IMR-90 (cell line): ENCODE results near the gene TACR2. TPM values are rescaled to one million over a fixed set of nuclear protein-coding genes. Genes with fewer than 3 reads are reported as not detected.

Source experiments
- ATAC-seq: fragments of 200-7000 bp; cut with Tn5 transposase; 2 replicates; pipeline ENCODE4 v1.9.1; 2020; ENCODE audit warnings: low read depth, mild to moderate bottlenecking, moderate library complexity
- BruUV-seq: library from RNA; stranded (reverse); fragments of 400-500 nt; replicated peaks from 2 replicates; lab custom pipeline; 2021; lab: Mats Ljungman, UMichigan
- CTCF ChIA-PET: fragments of 300-600 bp; formaldehyde crosslinking; extraction: SDS; loops from one replicate; lab custom pipeline; 2021; ENCODE audit warnings: antibody characterized with exemption; lab: Yijun Ruan, JAX
- POLR2A ChIA-PET: fragments of 300-600 bp; sonication (Branson Sonifier 250); formaldehyde crosslinking; loops from one replicate; lab custom pipeline; 2022; ENCODE audit warnings: antibody characterized with exemption; ENCODE audit not compliant: unreplicated experiment; lab: Charles Lee
- DNase-seq: peaks from one replicate; pipeline ENCODE4 v3.0.0; 2013
- H2AFZ ChIP-seq: replicated peaks from 2 replicates; pipeline ENCODE3; 2013; ENCODE audit warnings: low read length, mild to moderate bottlenecking; ENCODE audit not compliant: poor library complexity
- H2AK5ac ChIP-seq: 2 replicates; pipeline ENCODE4 v1.6.1; 2013; ENCODE audit warnings: low read depth, low read length, inconsistent platforms
- H2AK9ac ChIP-seq: replicated peaks from 2 replicates; pipeline ENCODE3; 2013; ENCODE audit warnings: mild to moderate bottlenecking, low read depth, low read length, moderate library complexity; ENCODE audit not compliant: poor library complexity
- H2BK120ac ChIP-seq: 2 replicates; pipeline ENCODE4 v1.6.1; 2013; ENCODE audit warnings: low read depth, low read length, inconsistent platforms
- H2BK15ac ChIP-seq: 3 replicates; pipeline ENCODE4 v1.6.1; 2013; ENCODE audit warnings: low read depth, low read length, inconsistent platforms
- H2BK20ac ChIP-seq: 2 replicates; pipeline ENCODE4 v1.6.1; 2013; ENCODE audit warnings: low read depth, mild to moderate bottlenecking, inconsistent platforms, low read length, moderate library complexity
- H2BK5ac ChIP-seq: 2 replicates; pipeline ENCODE4 v1.6.1; 2013; ENCODE audit warnings: mild to moderate bottlenecking, low read depth, low read length, inconsistent platforms; ENCODE audit not compliant: poor library complexity, severe bottlenecking
- H3K14ac ChIP-seq: replicated peaks from 2 replicates; pipeline ENCODE4 v1.6.1; 2013; ENCODE audit warnings: low read depth, low read length, inconsistent platforms
- H3K18ac ChIP-seq: 2 replicates; pipeline ENCODE4 v1.6.1; 2013; ENCODE audit warnings: low read depth, low read length, control low read depth
- H3K23ac ChIP-seq: 2 replicates; pipeline ENCODE4 v1.6.1; 2013; ENCODE audit warnings: low read depth, low read length, inconsistent platforms
- H3K27ac ChIP-seq: 2 replicates; pipeline ENCODE4 v1.5.1; 2013; ENCODE audit warnings: mild to moderate bottlenecking, control low read depth, low read length; ENCODE audit not compliant: insufficient read depth
- H3K27me3 ChIP-seq: 2 replicates; pipeline ENCODE4 v1.6.1; 2013; ENCODE audit warnings: low read length; ENCODE audit not compliant: control insufficient read depth, insufficient read depth
- H3K36me3 ChIP-seq: 2 replicates; pipeline ENCODE4 v1.6.1; 2013; ENCODE audit warnings: low read length, mixed read lengths; ENCODE audit not compliant: control insufficient read depth, insufficient read depth
- H3K4ac ChIP-seq: 2 replicates; pipeline ENCODE4 v1.6.1; 2013; ENCODE audit warnings: low read depth, low read length, inconsistent platforms
- H3K4me1 ChIP-seq: 2 replicates; pipeline ENCODE4 v1.6.1; 2013; ENCODE audit warnings: low read length, mixed read lengths; ENCODE audit not compliant: control insufficient read depth, insufficient read depth
- H3K4me2 ChIP-seq: 2 replicates; pipeline ENCODE4 v1.6.1; 2013; ENCODE audit warnings: low read depth, mild to moderate bottlenecking, control low read depth, low read length, moderate library complexity
- H3K4me3 ChIP-seq: 2 replicates; pipeline ENCODE4 v1.5.1; 2013; ENCODE audit warnings: low read depth, mild to moderate bottlenecking, control low read depth, low read length, moderate library complexity; ENCODE audit not compliant: insufficient read depth
- H3K56ac ChIP-seq: 2 replicates; pipeline ENCODE4 v1.6.1; 2013; ENCODE audit warnings: low read length, inconsistent platforms; ENCODE audit not compliant: insufficient read depth; ENCODE audit errors: extremely low read depth
- H3K79me1 ChIP-seq, 2 experiments: 2 replicates each; pipeline ENCODE4 v1.6.1; 2013; ENCODE audit warnings: low read length in 2 of 2, inconsistent platforms in 1 of 2, low read depth in 1 of 2
- H3K9ac ChIP-seq: 2 replicates; pipeline ENCODE4 v1.6.1; 2013; ENCODE audit warnings: low read depth, low read length, control low read depth
- H3K9me1 ChIP-seq: 2 replicates; pipeline ENCODE4 v1.6.1; 2013; ENCODE audit warnings: low read length, inconsistent platforms; ENCODE audit not compliant: insufficient read depth
- H3K9me3 ChIP-seq: 2 replicates; pipeline ENCODE4 v1.6.1; 2013; ENCODE audit warnings: low read length; ENCODE audit not compliant: control insufficient read depth, insufficient read depth
- H4K20me1 ChIP-seq: 2 replicates; pipeline ENCODE4 v1.6.1; 2013; ENCODE audit warnings: low read length, inconsistent platforms; ENCODE audit not compliant: insufficient read depth
- H4K5ac ChIP-seq: 2 replicates; pipeline ENCODE4 v1.6.1; 2013; ENCODE audit warnings: mild to moderate bottlenecking, low read depth, low read length, control low read depth
- H4K8ac ChIP-seq, 2 experiments: 2 replicates each; pipeline ENCODE4 v1.6.1; 2013; ENCODE audit warnings: low read depth in 2 of 2, low read length in 2 of 2, control low read depth in 1 of 2, inconsistent platforms in 1 of 2
- H4K91ac ChIP-seq: 2 replicates; pipeline ENCODE4 v1.6.1; 2013; ENCODE audit warnings: low read depth, low read length, inconsistent platforms; ENCODE audit not compliant: insufficient read depth
- BHLHE40 ChIP-seq: fragments of 150-350 bp; IDR thresholded peaks from 2 replicates; pipeline ENCODE4 v1.6.1; 2016; ENCODE audit warnings: mild to moderate bottlenecking, low read depth, low read length
- CEBPB ChIP-seq: IDR thresholded peaks from 2 replicates; pipeline ENCODE4 v1.6.1; 2012; ENCODE audit warnings: low read depth, low read length, improper control_type of control experiment
- CHD1 ChIP-seq: IDR thresholded peaks from 2 replicates; pipeline ENCODE4 v1.6.1; 2012; ENCODE audit warnings: low read depth, low read length, improper control_type of control experiment
- ELK1 ChIP-seq: fragments of 150-350 bp; IDR thresholded peaks from 2 replicates; pipeline ENCODE4 v1.6.1; 2016; ENCODE audit warnings: low read depth, mild to moderate bottlenecking, low read length, moderate library complexity, borderline replicate concordance
- FOS ChIP-seq: fragments of 150-350 bp; IDR thresholded peaks from 2 replicates; pipeline ENCODE4 v1.6.1; 2016; ENCODE audit warnings: low read depth, low read length
- MAFK ChIP-seq: IDR thresholded peaks from 2 replicates; pipeline ENCODE4 v1.6.1; 2012; ENCODE audit warnings: low read depth, low read length, improper control_type of control experiment
- MAZ ChIP-seq: IDR thresholded peaks from 2 replicates; pipeline ENCODE4 v1.6.1; 2012; ENCODE audit warnings: low read depth, mild to moderate bottlenecking, low read length, improper control_type of control experiment, moderate library complexity, borderline replicate concordance
- MXI1 ChIP-seq: IDR thresholded peaks from 2 replicates; pipeline ENCODE4 v1.6.1; 2012; ENCODE audit warnings: low read depth, mild to moderate bottlenecking, low read length, moderate library complexity, borderline replicate concordance
- NFE2L2 ChIP-seq: fragments of 150-350 bp; IDR thresholded peaks from 2 replicates; pipeline ENCODE4 v1.6.1; 2016; ENCODE audit warnings: low read depth, mild to moderate bottlenecking, low read length
- POLR2A ChIP-seq: IDR thresholded peaks from 2 replicates; pipeline ENCODE4 v1.6.1; 2012; ENCODE audit warnings: mild to moderate bottlenecking, low read depth, low read length
- RAD21 ChIP-seq: IDR thresholded peaks from 2 replicates; pipeline ENCODE4 v1.6.1; 2012; ENCODE audit warnings: low read length, improper control_type of control experiment
- RCOR1 ChIP-seq: IDR thresholded peaks from 2 replicates; pipeline ENCODE4 v1.6.1; 2012; ENCODE audit warnings: mild to moderate bottlenecking, low read length, improper control_type of control experiment; ENCODE audit not compliant: insufficient replicate concordance
- RFX5 ChIP-seq: IDR thresholded peaks from 2 replicates; pipeline ENCODE4 v1.8.0; 2012; ENCODE audit warnings: low read depth, mild to moderate bottlenecking, low read length, moderate library complexity
- SMC3 ChIP-seq: fragments of 150-350 bp; IDR thresholded peaks from 2 replicates; pipeline ENCODE4 v1.6.1; 2016; ENCODE audit warnings: low read depth, mild to moderate bottlenecking, antibody characterized with exemption, low read length, moderate library complexity
- WGBS, 2 experiments: methylation state at CpG; one replicate each; pipeline versions ENCODE4 v1.1.5 to v1.1.7; 2013; ENCODE audit warnings: missing lambda C conversion rate in 2 of 2; ENCODE audit not compliant: insufficient read length in 1 of 2; ENCODE audit errors: extremely low coverage in 2 of 2; 5-methylcytosine and 5-hydroxymethylcytosine counted together
- dilution Hi-C: fragments of 300-500 bp; cut with HindIII; formaldehyde crosslinking; loops from one replicate; pipeline ENCODE4 v1.14.3; 2018; ENCODE audit warnings: low sequenced_read_pairs; ENCODE audit not compliant: unreplicated experiment
- in situ Hi-C: fragments of 300-500 bp; cut with MboI; formaldehyde crosslinking; loops from 3 replicates; pipeline ENCODE4 v1.14.3; 2019; ENCODE audit warnings: low sequenced_read_pairs, inconsistent platforms, mixed read lengths
- intact Hi-C: fragments of 100-400 bp; cut with micrococcal nuclease; formaldehyde crosslinking; loops from 2 replicates; pipeline ENCODE4 v1.10.0; 2022
- polyA plus RNA-seq, 3 experiments: library from polyadenylated mRNA; depleted of rRNA; stranded (reverse); fragments of >200 nt; gene quantifications; 2 replicates each; pipeline ENCODE4 v1.2.3, GENCODE V29; 2012; ENCODE audit warnings: low replicate concordance in 1 of 3
- total RNA-seq: library from RNA; depleted of rRNA; stranded (reverse); fragments of >200 nt; gene quantifications from 2 replicates; pipeline ENCODE4 v1.2.3, GENCODE V29; 2012
- TF ChIP-seq, protein P1 (sequence below): fragments of 150-350 bp; IDR thresholded peaks from 2 replicates; pipeline ENCODE4 v1.6.1; 2017; ENCODE audit warnings: mild to moderate bottlenecking, antibody characterized with exemption, low read length, low read depth

The TACR2 gene
- total and polyA plus RNA-seq, 2 of the 4 experiments (the other 2 are of a cell fraction), result not detected

GRCh38 chr10:69364232-69364940 is 52.3 kb downstream of the TACR2 start:
- Histone ChIP-seq H2BK5ac (peak overlapping the region; percentile 16), H3K4me2 (peak overlapping the region; percentile 59), H3K9me3 (no peaks in the 10 kb centered on the region), H3K18ac (no peak overlapping the region), H3K27me3 (no peaks in the 10 kb centered on the region), H4K20me1 (peaks cover 33% of the 10 kb centered on the region), H4K91ac (no peak overlapping the region), H3K4ac (0 out of 2 replicates have a peak overlapping the region, but pooled peaks have one; percentile 58), H3K4me3 (no peak overlapping the region), H2BK15ac (no peak overlapping the region), H3K23ac (peak overlapping the region; percentile 41; the same call in 1 of the 2 replicates), H4K5ac (no peak overlapping the region), H3K79me1 (peaks cover 28 to 73% of the 10 kb centered on the region in 2 experiments), H3K36me3 (peaks cover 28% of the 10 kb centered on the region), H3K4me1 (peaks cover 30% of the 10 kb centered on the region), H2BK120ac (no peak overlapping the region; the same call in 1 of the 2 replicates), H3K9ac (no peak overlapping the region), H3K14ac (peak overlapping the region; percentile 40), H3K9me1 (peaks cover 29% of the 10 kb centered on the region), H2AK9ac (no peak overlapping the region), H4K8ac (no peak overlapping the region; a peak in 1 of 4 replicates), H3K56ac (no peak overlapping the region), H2AFZ (no peak overlapping the region), H3K27ac (peak overlapping the region; percentile 1; the same call in 1 of the 2 replicates), H2AK5ac (0 out of 2 replicates have a peak overlapping the region, but pooled peaks have one; percentile 82), H2BK20ac (peak overlapping the region; percentile 50)
- BruUV-seq, result no TSS peak
- intact Hi-C loops (loop anchor here (5.0 kb wide), 1 partner anchor 47 kb away; no protein-coding TSS in a partner anchor), in situ Hi-C loops (no loop called here), dilution Hi-C loops (no loop called here)
- ChIA-PET CTCF (no interaction called here), POLR2A (no interaction called here)
- ATAC-seq (peak; percentile 16), DNase-seq (no peak)
- no CpG with 5 or more reads among the region's 9 CpGs for WGBS, 2 experiments
- TF ChIP-seq FOS, result no peak
- TF ChIP-seq MAZ, result no peak
- no peak for TF ChIP-seq POLR2A
- TF ChIP-seq, protein P1, sequence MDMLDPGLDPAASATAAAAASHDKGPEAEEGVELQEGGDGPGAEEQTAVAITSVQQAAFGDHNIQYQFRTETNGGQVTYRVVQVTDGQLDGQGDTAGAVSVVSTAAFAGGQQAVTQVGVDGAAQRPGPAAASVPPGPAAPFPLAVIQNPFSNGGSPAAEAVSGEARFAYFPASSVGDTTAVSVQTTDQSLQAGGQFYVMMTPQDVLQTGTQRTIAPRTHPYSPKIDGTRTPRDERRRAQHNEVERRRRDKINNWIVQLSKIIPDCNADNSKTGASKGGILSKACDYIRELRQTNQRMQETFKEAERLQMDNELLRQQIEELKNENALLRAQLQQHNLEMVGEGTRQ, result no peak
- no peak for TF ChIP-seq SMC3
- TF ChIP-seq CEBPB, result no peak
- no peak for TF ChIP-seq RAD21
- TF ChIP-seq RFX5, result no peak
- TF ChIP-seq BHLHE40, result no peak
- no peak for TF ChIP-seq CHD1
- TF ChIP-seq ELK1, result no peak
- TF ChIP-seq MAFK, result no peak
- TF ChIP-seq RCOR1, result no peak
- no peak for TF ChIP-seq NFE2L2
- TF ChIP-seq MXI1, result no peak
